Measurements from ENCODE around the gene DNM3.

The DNM3 gene

DNA sequence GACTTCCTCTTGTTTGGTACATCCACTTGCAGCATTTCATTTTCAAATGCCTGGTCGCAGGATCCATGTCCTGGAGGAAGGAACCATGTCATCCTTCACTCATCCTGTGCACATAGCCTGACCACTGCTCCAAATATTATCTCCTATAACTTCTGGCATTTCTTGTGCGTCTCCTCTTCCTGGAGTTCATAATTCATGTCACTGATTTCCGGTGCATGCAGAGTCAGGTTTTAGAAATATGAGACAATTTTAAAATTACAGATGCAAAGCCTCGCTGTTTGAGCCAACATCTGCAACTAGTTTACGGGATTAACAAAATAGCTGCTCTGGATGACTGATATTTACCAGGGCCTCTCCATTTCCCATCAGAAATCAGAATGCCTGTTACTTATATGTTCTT is 268.1 kb downstream of the DNM3 start:
- in situ Hi-C loops (cut with HindIII; ENCODE audit: low pct_ligation_motif_present, low sequenced_read_pairs) = no loop called here
- no peak for DNase-seq
- H3K27ac ChIP-seq = no peak overlapping the region
- no peaks in the 10 kb centered on the region for H3K36me3 ChIP-seq (replicated peaks)
- no peaks in the 10 kb centered on the region for H3K27me3 ChIP-seq (replicated peaks)
- H3K4me3 ChIP-seq (ENCODE audit: low read depth, low read length) = no peak overlapping the region
- TF ChIP-seq, protein P1, sequence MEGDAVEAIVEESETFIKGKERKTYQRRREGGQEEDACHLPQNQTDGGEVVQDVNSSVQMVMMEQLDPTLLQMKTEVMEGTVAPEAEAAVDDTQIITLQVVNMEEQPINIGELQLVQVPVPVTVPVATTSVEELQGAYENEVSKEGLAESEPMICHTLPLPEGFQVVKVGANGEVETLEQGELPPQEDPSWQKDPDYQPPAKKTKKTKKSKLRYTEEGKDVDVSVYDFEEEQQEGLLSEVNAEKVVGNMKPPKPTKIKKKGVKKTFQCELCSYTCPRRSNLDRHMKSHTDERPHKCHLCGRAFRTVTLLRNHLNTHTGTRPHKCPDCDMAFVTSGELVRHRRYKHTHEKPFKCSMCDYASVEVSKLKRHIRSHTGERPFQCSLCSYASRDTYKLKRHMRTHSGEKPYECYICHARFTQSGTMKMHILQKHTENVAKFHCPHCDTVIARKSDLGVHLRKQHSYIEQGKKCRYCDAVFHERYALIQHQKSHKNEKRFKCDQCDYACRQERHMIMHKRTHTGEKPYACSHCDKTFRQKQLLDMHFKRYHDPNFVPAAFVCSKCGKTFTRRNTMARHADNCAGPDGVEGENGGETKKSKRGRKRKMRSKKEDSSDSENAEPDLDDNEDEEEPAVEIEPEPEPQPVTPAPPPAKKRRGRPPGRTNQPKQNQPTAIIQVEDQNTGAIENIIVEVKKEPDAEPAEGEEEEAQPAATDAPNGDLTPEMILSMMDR (IDR thresholded peaks at IDR 0.05; ENCODE audit: low read depth, low read length, missing control alignments) = no peak

DNA sequence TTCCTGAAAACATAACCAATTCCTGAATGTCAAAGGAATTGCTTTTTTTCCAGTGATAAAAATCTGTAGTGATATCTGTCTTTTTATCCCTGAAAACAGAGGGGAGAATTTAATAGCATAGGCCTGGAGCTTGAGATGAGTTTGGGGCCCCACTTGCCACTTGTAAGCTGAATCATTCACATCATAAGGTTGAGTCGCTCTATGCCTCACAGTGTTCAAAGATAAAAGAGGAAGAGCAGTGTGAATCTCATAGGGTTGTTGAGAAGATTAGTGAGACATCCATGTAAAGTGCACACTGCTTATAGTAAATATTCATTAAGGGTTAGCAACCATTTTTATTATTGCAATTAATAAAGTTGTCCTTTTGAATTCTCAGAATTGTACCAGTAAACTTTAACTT is 271.3 kb downstream of the DNM3 start:
- in situ Hi-C loops (cut with HindIII; ENCODE audit: low pct_ligation_motif_present, low sequenced_read_pairs) = no loop called here
- Histone ChIP-seq H3K27ac (no peak overlapping the region), H3K4me3 (ENCODE audit: low read depth, low read length) (no peak overlapping the region), H3K36me3 (replicated peaks) (no peaks in the 10 kb centered on the region), H3K27me3 (replicated peaks) (no peaks in the 10 kb centered on the region)
- TF ChIP-seq, protein P1 (IDR thresholded peaks at IDR 0.05; ENCODE audit: low read depth, low read length, missing control alignments) = no peak
- DNase-seq = no peak

DNA sequence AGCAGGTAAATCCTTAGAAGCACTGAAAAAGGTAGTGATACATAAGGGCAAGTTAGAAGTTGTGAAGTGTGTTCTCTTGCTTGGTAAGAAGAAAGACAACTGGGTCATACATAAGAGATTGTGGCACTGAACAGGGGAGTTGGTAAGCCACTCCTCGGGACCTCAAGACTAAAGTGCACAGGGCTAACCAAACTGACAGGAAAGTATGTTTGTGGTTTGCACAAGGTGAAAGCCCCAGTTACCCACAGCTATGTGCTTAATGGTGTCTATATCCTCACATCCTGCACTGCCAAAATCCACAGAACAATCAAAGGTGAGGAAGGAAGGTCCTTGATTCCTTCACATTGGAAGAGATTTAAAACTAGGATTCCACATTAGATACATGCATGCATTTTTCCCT is 276.5 kb downstream of the DNM3 start:
- DNase-seq = no peak
- TF ChIP-seq, protein P1 (IDR thresholded peaks at IDR 0.05; ENCODE audit: low read depth, low read length, missing control alignments) = no peak
- Histone ChIP-seq H3K27ac (no peak overlapping the region), H3K27me3 (replicated peaks) (no peaks in the 10 kb centered on the region), H3K4me3 (ENCODE audit: low read depth, low read length) (no peak overlapping the region), H3K36me3 (replicated peaks) (no peaks in the 10 kb centered on the region)
- in situ Hi-C loops (cut with HindIII; ENCODE audit: low pct_ligation_motif_present, low sequenced_read_pairs) = no loop called here

DNA sequence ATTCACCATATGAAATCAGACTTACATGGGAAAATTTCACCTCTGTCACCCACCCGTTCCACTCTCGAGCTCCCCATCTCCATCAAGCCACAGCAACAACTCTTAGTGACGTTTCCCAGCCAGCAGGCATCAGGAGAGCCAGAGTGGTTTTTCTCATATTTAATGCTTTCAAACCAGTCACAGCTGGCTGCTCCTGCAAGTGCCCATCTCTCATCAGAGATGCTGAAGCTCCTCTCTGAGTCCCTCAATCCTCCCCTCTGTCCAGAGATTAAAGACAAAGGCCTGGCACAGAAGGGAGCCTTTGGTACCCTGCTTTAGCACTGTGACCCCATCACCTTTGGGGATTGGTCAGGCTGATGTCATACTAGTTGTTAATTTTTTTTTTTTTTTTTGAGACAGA is 277.3 kb downstream of the DNM3 start:
- no peaks in the 10 kb centered on the region for H3K27me3 ChIP-seq (replicated peaks)
- H3K36me3 ChIP-seq (replicated peaks) = no peaks in the 10 kb centered on the region
- DNase-seq = no peak
- TF ChIP-seq, protein P1 (IDR thresholded peaks at IDR 0.05; ENCODE audit: low read depth, low read length, missing control alignments) = no peak
- no peak overlapping the region for H3K27ac ChIP-seq
- H3K4me3 ChIP-seq (ENCODE audit: low read depth, low read length) = no peak overlapping the region
- in situ Hi-C loops (cut with HindIII; ENCODE audit: low pct_ligation_motif_present, low sequenced_read_pairs) = no loop called here

DNA sequence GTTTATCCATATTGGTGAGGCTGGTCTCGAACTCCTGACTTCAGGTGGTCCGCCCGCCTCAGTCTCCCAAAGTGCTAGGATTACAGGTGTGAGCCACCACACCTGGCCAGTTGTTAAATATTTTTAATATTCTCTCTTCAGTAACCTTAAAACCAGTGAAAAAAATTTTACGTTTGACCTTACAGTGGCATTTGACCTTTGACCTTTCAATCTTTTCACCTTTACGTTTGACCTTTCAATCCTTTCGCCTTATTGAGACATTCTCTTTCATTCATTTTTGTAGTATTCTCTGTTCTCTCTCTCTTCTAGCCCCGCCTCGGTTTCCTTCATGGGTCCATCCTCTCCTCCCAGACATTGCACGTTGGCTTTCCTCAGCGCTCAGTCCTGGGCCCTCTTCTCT is 277.9 kb downstream of the DNM3 start:
- Histone ChIP-seq H3K36me3 (replicated peaks) (no peaks in the 10 kb centered on the region), H3K27me3 (replicated peaks) (no peaks in the 10 kb centered on the region), H3K27ac (no peak overlapping the region), H3K4me3 (ENCODE audit: low read depth, low read length) (no peak overlapping the region)
- in situ Hi-C loops (cut with HindIII; ENCODE audit: low pct_ligation_motif_present, low sequenced_read_pairs) = no loop called here
- DNase-seq = no peak
- TF ChIP-seq, protein P1 (IDR thresholded peaks at IDR 0.05; ENCODE audit: low read depth, low read length, missing control alignments) = no peak

DNA sequence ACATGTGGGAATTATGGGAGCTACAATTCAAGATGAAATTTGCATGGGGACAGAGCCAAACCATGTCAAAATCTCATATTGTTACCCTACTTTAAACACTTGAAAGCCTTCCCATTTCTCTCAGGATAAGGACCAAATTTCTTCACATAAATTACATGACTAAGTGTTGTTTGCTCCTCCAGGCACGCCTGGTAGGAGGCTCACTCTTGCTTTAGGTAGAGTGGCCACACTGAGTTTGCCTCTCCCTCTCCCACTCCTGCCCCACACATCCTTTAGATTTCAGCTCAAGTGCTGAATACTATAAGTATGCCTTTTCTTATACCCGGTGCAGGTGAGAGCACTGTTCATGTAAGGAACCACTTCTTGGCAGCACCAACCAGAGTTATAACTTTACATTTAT is 279.1 kb downstream of the DNM3 start:
- no peaks in the 10 kb centered on the region for H3K27me3 ChIP-seq (replicated peaks)
- in situ Hi-C loops (cut with HindIII; ENCODE audit: low pct_ligation_motif_present, low sequenced_read_pairs) = no loop called here
- TF ChIP-seq, protein P1 (IDR thresholded peaks at IDR 0.05; ENCODE audit: low read depth, low read length, missing control alignments) = no peak
- no peak overlapping the region for H3K4me3 ChIP-seq (ENCODE audit: low read depth, low read length)
- H3K27ac ChIP-seq = no peak overlapping the region
- no peaks in the 10 kb centered on the region for H3K36me3 ChIP-seq (replicated peaks)
- DNase-seq = no peak

All from brain microvascular endothelial cell (primary cell).